ENCODE results near the gene CTSS.
"Not testable (repeated sequence)": the region's sequence is repeated elsewhere in the genome, so short reads cannot be mapped to it uniquely, and the experiment has no call there.

The CTSS gene

GRCh38 chr1:150775276-150775675 lies 9.7 kb upstream of the CTSS start:
- no peak for DNase-seq (ENCODE audit: low read depth)

DNA sequence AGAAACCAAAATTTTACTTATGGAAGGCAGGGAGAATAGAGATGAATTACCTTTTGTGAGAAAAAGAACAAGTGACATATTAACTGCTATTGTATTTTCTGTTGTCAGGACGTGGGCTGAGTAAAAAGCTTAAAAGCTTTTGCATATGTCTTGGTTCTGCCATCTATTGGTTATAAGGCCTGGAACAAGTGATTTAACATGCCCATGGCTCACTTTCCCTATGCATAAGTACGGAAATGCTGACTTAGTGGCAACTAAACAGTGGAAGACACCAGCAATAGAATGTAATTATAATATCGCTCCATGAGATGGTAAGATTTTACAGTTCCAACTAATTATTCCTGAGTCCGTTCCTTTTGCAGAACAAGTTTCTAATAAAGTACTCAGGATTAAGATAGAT lies 6.7 kb upstream of the CTSS start:
- DNase-seq (ENCODE audit: low read depth): no peak

DNA sequence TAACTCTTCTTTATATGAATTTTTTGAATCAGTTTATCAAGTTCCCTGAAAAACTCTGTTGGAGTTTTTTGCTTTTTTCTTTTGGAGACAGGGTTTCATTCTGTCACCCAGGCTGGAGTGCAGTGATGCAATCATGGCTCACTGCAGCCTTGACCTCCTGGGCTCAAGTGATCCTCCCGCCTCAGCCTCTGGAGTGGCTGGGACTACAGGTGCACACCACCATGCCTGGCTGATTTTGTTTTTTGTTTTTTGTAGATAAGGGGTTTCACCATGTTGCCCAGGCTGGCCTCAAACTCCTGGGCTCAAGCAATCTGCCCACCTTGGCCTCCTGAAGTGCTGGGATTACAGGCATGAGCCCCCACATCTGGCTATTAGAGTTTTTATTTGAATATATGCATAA lies 2.1 kb upstream of the CTSS start:
- not testable (repeated sequence) for DNase-seq (ENCODE audit: low read depth)

- not testable (repeated sequence) for DNase-seq (ENCODE audit: low read depth)
Measured at GRCh38 chr1:150765977-150766301, 361 bp upstream of the CTSS start.

DNA sequence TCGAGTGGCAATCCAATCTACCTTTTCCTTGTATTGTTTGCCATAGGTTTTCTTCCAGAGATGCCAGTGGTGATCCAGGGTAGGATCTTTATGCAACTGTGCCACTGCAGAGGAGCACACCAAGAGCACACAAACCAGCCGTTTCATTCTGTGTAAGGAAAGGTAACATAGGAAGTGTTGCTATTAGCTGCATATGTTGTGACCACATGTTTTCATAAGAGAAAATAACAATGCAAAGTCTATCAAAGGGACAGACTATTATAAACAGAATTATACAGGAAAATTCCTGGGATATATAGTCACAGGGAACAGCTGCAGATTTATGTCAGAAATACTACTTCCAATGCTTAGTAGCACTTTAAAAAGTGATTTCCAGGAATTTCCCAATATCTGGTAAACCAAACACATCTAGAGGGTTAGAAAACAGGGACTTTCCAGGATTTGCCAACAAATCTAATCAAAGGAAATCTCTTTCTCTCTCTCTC lies 919 bp downstream of the CTSS start:
- no peak for DNase-seq (ENCODE audit: low read depth)

DNA sequence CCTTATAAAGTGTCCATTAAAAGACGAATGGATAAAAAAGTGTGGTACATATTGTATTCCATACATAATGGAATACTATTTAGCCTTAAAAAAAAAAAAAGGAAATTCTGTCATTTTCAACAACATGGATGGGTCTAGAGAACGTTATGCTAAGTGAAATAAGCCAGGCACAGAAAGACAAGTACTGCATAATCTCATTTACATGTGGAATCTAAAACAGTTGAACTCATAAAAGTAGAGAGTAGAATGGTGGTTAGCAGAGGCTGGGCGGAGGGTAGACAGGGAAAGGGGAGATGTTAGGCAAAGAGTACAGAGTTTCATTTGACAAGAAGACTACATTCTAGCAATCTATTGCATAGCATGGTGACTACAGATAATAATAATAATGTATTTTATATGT lies 2.6 kb downstream of the CTSS start:
- no peak for DNase-seq (ENCODE audit: low read depth)

DNA sequence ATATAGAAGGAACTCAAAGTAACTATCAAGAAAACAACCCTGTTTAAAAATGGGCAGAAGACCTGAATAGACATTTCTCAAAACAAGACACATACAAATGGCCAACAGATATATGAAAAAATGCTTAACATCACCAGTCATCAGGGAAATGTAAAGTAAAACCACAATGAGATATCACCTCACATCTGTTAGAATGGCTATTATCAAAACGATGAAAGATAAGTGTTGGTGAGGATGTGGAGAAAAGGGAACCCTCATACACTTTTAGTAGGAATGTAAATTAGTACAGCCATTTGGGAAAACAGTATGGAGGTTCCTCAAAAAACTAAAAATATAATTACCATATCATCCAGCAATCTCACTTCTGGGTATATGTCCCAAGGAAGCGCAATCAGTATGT lies 3.0 kb downstream of the CTSS start:
- DNase-seq (ENCODE audit: low read depth): no peak

GRCh38 chr1:150761801-150762200 lies 3.8 kb downstream of the CTSS start:
- DNase-seq (ENCODE audit: low read depth): no peak

DNA sequence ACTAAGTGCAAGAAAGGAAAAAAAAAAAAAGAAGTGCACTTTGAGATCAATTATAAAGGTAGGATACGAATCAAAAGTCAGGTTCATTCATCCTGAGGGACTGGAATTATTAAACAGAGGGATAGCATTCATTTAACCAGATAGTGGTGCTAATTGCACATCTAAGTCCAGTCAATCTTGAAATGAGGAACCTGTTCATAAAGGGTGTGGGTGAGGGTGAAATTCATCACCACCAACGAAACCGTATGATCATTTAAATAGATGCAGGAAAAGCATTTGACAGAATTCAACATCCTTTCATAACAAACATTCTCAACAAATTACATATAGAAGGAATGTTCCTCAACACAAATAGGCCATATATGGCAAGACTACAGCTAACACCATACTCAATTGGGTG lies 5.6 kb downstream of the CTSS start:
- DNase-seq (ENCODE audit: low read depth): no peak

- DNase-seq (ENCODE audit: low read depth): no peak
Measured at GRCh38 chr1:150753416-150753815, 12.2 kb downstream of the CTSS start.

DNA sequence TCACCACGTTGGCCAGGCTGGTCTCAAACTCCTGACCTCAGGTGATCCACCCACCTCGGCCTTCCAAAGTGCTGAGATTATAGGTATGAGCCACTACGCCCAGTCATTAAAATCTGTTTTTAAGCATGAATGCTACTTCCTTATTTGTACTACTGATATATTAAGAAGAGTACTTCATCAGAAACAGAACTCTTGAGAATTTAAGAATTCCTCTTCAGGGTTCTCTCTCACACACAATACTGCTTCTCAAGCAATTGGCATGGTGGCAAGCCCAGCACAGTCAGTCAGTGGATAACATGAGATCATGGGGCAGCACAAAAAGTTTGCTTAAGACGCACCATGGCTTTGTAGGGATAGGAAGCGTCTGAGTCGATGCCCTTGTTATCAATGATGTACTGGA lies 14.1 kb downstream of the CTSS start:
- DNase-seq (ENCODE audit: low read depth): no peak

DNA sequence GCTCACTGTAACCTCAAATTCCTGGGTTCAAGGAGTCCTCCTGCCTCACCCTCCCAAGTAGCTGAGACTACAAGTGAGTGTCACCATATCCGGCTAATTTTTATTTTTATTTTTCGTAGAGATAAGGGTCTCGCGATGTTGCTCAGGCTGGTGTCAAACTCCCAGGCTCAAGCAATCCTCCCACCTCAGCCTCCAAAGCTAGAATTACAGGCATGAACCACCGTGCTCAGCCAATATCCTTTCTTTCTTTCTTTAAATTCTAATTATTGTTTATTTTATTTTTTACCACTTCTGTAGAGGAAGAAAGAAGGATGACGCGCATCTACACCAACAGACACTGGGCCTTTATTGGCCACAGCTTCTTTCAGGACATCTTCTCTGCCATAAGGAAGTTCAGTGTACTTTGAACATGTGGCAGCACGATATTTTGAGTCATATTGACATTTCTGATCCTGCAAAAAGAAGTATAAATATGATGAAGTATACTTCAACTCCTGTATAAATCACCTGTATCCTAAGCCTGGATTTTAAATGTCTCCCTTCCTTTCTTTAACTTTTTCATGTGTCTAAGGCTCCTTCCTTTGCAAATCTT lies 15.8 kb downstream of the CTSS start:
- no peak for DNase-seq (ENCODE audit: low read depth)

DNA sequence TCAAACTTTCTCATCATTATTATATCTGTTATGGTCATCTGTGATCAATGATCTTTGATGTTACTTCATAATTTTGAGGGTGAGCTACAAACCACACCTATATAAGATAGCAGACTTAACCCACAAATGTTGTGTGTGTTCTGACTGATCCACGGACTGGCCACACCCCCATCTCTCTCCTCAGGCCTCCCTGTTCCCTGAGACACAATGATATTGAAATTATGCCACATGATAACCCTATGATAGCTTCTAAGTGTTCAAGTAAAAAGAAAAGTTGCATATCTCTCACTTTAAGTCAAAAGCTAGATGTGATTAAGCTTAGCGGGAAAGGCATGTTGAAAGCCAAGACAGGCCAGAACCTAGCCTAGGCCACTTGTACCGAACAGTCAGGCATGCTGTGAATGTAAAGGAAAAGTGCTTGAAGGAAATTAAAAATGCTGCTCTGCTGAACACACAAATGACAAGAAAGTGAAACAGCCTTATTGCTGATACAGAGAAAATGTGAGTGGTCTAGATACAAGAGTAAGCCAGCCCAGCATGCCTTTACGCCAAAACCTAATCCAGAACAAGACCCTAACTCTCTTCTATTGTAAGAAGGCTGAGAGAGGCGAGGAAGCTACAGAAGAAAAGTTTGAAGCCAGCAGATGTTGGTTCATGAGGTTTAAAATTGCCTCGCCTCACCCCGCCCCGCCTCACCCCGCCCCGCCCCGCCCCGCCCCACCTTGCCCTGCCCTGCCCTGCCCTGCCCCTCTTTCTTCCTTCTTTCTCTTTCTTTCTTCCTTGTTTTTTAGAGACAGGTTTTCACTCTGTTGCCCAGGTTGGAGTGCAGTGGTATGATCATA lies 16.5 kb downstream of the CTSS start:
- DNase-seq (ENCODE audit: low read depth): no peak

GRCh38 chr1:150730130-150730721 lies 35.4 kb downstream of the CTSS start:
- DNase-seq (ENCODE audit: low read depth): no peak

DNA sequence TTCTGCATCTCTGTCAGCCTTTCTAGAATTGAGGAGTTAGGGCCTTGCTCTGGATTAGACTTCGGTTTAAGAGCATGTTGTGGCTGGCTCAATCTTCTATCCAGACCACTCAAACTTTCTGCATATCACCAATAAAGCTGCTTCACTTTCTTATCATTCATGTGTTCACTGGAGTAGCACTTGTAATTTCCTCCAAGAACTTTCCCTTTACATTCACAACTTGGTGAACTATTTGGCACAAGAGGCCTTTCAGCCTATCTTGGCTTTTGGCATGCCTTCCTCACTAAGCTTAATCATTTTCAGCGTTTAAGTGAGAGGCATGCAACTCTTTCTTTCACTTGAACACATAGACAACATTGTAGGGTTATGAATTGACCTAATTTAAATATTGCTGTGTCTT lies 41.2 kb downstream of the CTSS start:
- no peak for DNase-seq (ENCODE audit: low read depth)

- DNase-seq (ENCODE audit: low read depth): no peak
Measured at GRCh38 chr1:150720703-150721102, 44.9 kb downstream of the CTSS start, which contains the start of gene HORMAD1. TSS of gene HORMAD1 (minus strand) at chr1:150720895. CDS start at chr1:150719505, 1,390 bp downstream.

GRCh38 chr1:150720098-150720497 lies 45.5 kb downstream of the CTSS start:
- no peak for DNase-seq (ENCODE audit: low read depth)

DNA sequence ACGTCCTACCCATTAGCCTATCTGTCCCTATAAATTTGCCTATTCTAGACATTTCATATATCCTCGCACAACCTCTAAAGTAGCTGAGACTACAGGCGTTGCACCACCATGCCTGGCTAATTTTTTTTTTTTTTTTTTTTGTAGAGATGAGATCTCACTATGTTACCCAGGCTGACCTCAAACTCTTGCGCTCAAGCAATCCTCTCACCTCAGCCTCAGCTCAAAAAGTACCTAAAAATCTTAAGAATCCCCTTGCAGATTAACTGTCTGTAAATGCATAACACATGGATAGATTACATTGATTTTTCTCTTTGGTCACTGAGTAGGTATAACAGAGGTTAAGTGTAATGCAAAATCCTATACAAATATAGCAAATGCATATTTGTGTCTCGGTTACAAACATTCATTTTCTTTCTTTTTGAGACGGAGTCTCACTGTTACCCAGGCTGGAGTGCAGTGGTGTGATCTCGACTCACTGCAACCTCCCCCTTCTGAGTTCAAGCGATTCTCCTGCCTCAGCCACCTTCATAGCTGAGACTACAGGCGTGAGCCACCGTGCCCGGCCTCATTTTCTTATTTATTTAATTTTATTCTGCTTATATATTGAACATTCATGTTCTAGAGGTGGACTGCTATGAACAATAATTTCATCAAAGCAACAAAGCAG lies 47.2 kb downstream of the CTSS start:
- DNase-seq (ENCODE audit: low read depth): no peak

GRCh38 chr1:150709031-150709430 lies 56.5 kb downstream of the CTSS start:
- not testable (repeated sequence) for DNase-seq (ENCODE audit: low read depth)

DNA sequence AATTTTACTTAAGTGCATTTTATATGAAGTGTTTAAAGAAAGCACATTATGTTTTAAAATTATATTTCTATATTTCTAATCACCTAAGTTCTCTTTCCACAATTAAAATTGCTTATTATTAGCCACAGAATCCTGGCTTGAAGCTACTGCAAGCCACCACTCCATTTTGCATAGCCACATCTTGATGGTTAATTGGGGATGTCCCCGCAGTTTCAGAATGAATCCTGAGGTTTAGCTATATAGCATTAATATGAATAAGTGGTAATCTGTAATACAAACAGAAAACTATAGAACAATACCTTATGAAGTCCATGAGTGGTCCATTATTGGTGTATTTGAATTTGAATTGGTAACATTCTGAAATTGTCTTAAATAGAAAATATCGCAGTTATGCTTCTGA lies 57.0 kb downstream of the CTSS start:
- no peak for DNase-seq (ENCODE audit: low read depth)

GRCh38 chr1:150706091-150706490 lies 59.5 kb downstream of the CTSS start:
- no peak for DNase-seq (ENCODE audit: low read depth)

DNA sequence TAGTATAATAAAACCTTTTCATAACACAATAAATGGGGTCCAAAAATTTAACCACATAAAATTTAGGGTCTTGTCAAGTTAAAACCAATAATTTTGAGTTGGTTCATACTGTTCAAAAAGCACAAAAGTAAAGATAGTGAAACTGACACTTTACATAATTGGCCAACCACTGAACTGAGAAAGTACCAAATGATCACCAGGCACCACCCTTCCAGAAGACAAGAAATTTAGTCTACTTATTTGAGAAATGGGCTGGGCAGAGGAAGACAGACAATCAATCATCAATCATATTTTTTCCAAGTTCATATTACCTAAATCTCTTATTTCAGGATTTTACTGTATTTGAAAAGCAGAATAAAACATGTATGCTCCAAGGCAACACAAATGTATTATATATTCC lies 62.2 kb downstream of the CTSS start:
- DNase-seq (ENCODE audit: low read depth): no peak
